ENCODE measurements around the gene TMEM170B.

The TMEM170B gene

GRCh38 chr6:11532097-11532496, 5.5 kb upstream of the TMEM170B start:
- H3K4me3 ChIP-seq (ENCODE audit: low read length), result no peak overlapping the region
- TF ChIP-seq CTCF (conservative IDR thresholded peaks at IDR 0.05; ENCODE audit: low read length), result no peak
- DNase-seq (ENCODE audit: low read depth), result no peak

GRCh38 chr6:11534561-11534960, 3.0 kb upstream of the TMEM170B start:
- no peak for TF ChIP-seq CTCF (conservative IDR thresholded peaks at IDR 0.05; ENCODE audit: low read length)
- no peak for DNase-seq (ENCODE audit: low read depth)
- H3K4me3 ChIP-seq (ENCODE audit: low read length), result no peak overlapping the region

GRCh38 chr6:11535801-11536230, 1.7 kb upstream of the TMEM170B start:
- no peak overlapping the region for H3K4me3 ChIP-seq (ENCODE audit: low read length)
- peak; percentile 26 for DNase-seq (ENCODE audit: low read depth)
- no peak for TF ChIP-seq CTCF (conservative IDR thresholded peaks at IDR 0.05; ENCODE audit: low read length)

- no peak for TF ChIP-seq CTCF (conservative IDR thresholded peaks at IDR 0.05; ENCODE audit: low read length)
- no peak for DNase-seq (ENCODE audit: low read depth)
- peak overlapping the region; percentile 60 for H3K4me3 ChIP-seq (ENCODE audit: low read length)
Measured at GRCh38 chr6:11536795-11537194, 754 bp upstream of the TMEM170B start.

- no peak for DNase-seq (ENCODE audit: low read depth)
- H3K4me3 ChIP-seq (ENCODE audit: low read length), result peak overlapping the region; percentile 60
- no peak for TF ChIP-seq CTCF (conservative IDR thresholded peaks at IDR 0.05; ENCODE audit: low read length)
Measured at GRCh38 chr6:11538052-11538818, 686 bp downstream of the TMEM170B start.

- no peak for TF ChIP-seq CTCF (conservative IDR thresholded peaks at IDR 0.05; ENCODE audit: low read length)
- H3K4me3 ChIP-seq (ENCODE audit: low read length), result peak overlapping the region; percentile 60
- DNase-seq (ENCODE audit: low read depth), result no peak
Measured at GRCh38 chr6:11538819-11539468, 1.4 kb downstream of the TMEM170B start.

- no peak overlapping the region for H3K4me3 ChIP-seq (ENCODE audit: low read length)
- no peak for TF ChIP-seq CTCF (conservative IDR thresholded peaks at IDR 0.05; ENCODE audit: low read length)
- DNase-seq (ENCODE audit: low read depth), result no peak
Measured at GRCh38 chr6:11542863-11543262, 5.3 kb downstream of the TMEM170B start.
